ENCODE data around the gene RASA1. TPM values are rescaled to one million over a fixed set of nuclear protein-coding genes. Genes with fewer than 3 reads are reported as not detected.

RASA1 gene
- total RNA-seq, 1 donor from 2014 or later = 33.4 TPM

GRCh38 chr5:87393331-87393730 is 125.6 kb downstream of the RASA1 start:
- intact Hi-C loops (cut with DNase I) = no loop called here

GRCh38 chr5:87394411-87395165 is 126.9 kb downstream of the RASA1 start:
- DNase-seq (ENCODE audit: low spot score) (no peak), ATAC-seq (peak; percentile 76)
- intact Hi-C loops (cut with DNase I) = no loop called here

More at GRCh38 chr5:87393331-87393730, 125.6 kb downstream of the RASA1 start:
- peak; percentile 38 for ATAC-seq
- no peak for DNase-seq (ENCODE audit: low spot score)

- no peak for ATAC-seq
- DNase-seq (ENCODE audit: low spot score) = no peak
- intact Hi-C loops (cut with DNase I) = no loop called here
These were observed 131.4 kb downstream of the RASA1 start for GRCh38 chr5:87398981-87399614.

GRCh38 chr5:87399720-87400119 is 132.0 kb downstream of the RASA1 start:
- ATAC-seq = peak; percentile 25
- intact Hi-C loops (cut with DNase I) = no loop called here
- DNase-seq (ENCODE audit: low spot score) = no peak

- DNase-seq (ENCODE audit: low spot score) (no peak), ATAC-seq (peak; percentile 60)
- intact Hi-C loops (cut with DNase I) = no loop called here
These were observed 132.7 kb downstream of the RASA1 start for GRCh38 chr5:87400305-87400899.

- intact Hi-C loops (cut with DNase I) = no loop called here
- no peak for ATAC-seq
- DNase-seq (ENCODE audit: low spot score) = no peak
These were observed 133.9 kb downstream of the RASA1 start for GRCh38 chr5:87401626-87402025.

- DNase-seq (ENCODE audit: low spot score) (no peak), ATAC-seq (no peak)
- intact Hi-C loops (cut with DNase I) = no loop called here
These were observed 135.7 kb downstream of the RASA1 start for GRCh38 chr5:87403409-87403808.

GRCh38 chr5:87403899-87404298 is 136.2 kb downstream of the RASA1 start:
- ATAC-seq = no peak
- no peak for DNase-seq (ENCODE audit: low spot score)
- intact Hi-C loops (cut with DNase I) = no loop called here

GRCh38 chr5:87404359-87404758 is 136.7 kb downstream of the RASA1 start:
- no peak for DNase-seq (ENCODE audit: low spot score)
- intact Hi-C loops (cut with DNase I) = no loop called here
- no peak for ATAC-seq

- DNase-seq (ENCODE audit: low spot score) (no peak), ATAC-seq (no peak)
- intact Hi-C loops (cut with DNase I) = no loop called here
These were observed 137.9 kb downstream of the RASA1 start for GRCh38 chr5:87405472-87406155.

GRCh38 chr5:87408204-87408603 is 140.5 kb downstream of the RASA1 start:
- intact Hi-C loops (cut with DNase I) = no loop called here

GRCh38 chr5:87410931-87411330 is 143.2 kb downstream of the RASA1 start:
- intact Hi-C loops (cut with DNase I) = no loop called here
- DNase-seq (ENCODE audit: low spot score) (no peak), ATAC-seq (no peak)

More at GRCh38 chr5:87408204-87408603, 140.5 kb downstream of the RASA1 start:
- no peak for ATAC-seq
- DNase-seq (ENCODE audit: low spot score) = no peak

GRCh38 chr5:87411586-87411972 is 143.9 kb downstream of the RASA1 start:
- no peak for DNase-seq (ENCODE audit: low spot score)
- intact Hi-C loops (cut with DNase I) = no loop called here
- ATAC-seq = no peak

- intact Hi-C loops (cut with DNase I) = no loop called here
- peak; percentile 60 for ATAC-seq
- DNase-seq (ENCODE audit: low spot score) = no peak
These were observed 144.4 kb downstream of the RASA1 start for GRCh38 chr5:87411973-87412629.

- intact Hi-C loops (cut with DNase I) = no loop called here
- DNase-seq (ENCODE audit: low spot score) = peak; percentile 98
- ATAC-seq = peak; percentile 99
These were observed 145.1 kb downstream of the RASA1 start, which contains the start of gene CCNH for GRCh38 chr5:87412630-87413342. TSS of gene CCNH (minus strand) at chr5:87412930. CDS start at chr5:87412794, 136 bp downstream.

GRCh38 chr5:87413343-87413645 is 145.6 kb downstream of the RASA1 start:
- intact Hi-C loops (cut with DNase I) = no loop called here
- ATAC-seq (no peak), DNase-seq (ENCODE audit: low spot score) (no peak)

- DNase-seq (ENCODE audit: low spot score) (no peak), ATAC-seq (no peak)
- intact Hi-C loops (cut with DNase I) = no loop called here
These were observed 150.8 kb downstream of the RASA1 start for GRCh38 chr5:87418506-87418905.

GRCh38 chr5:87421307-87421706 is 153.6 kb downstream of the RASA1 start:
- intact Hi-C loops (cut with DNase I) = no loop called here
- DNase-seq (ENCODE audit: low spot score) = no peak
- ATAC-seq = no peak

GRCh38 chr5:87423755-87424154 is 156.1 kb downstream of the RASA1 start:
- DNase-seq (ENCODE audit: low spot score) = no peak
- no peak for ATAC-seq
- intact Hi-C loops (cut with DNase I) = no loop called here
